Activated CD8-positive, alpha-beta memory T cell treated with anti-CD3 and anti-CD28 coated beads for 4 hours (primary cell): ENCODE results near the gene PIK3CG.
"Not testable (repeated sequence)": the region's sequence is repeated elsewhere in the genome, so short reads cannot be mapped to it uniquely, and the experiment has no call there.

Source experiments
- DNase-seq, 2 donors: peaks; one replicate each; pipeline ENCODE4 v3.0.0-alpha.2; 2020; ENCODE audit warnings: low read depth in 2 of 2

Gene PIK3CG

DNA sequence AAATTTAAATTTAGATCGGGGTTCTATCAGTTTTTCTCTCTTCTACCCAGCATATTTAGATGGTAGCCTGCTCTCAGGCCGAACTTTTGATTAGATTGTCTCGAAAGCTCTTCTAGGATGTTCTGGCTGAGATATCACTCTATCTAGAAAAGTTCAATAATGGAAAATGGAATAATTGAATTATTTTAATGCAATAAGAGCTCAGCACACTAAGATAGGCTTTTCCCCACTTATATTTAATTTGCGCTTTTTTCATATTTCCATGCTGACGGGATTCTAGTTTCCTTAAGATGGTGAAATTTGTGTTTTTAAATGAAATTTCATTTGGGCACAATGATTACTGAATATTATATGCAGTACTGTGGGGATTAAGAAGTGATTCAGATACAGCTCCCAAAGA, 73.7 kb downstream of the PIK3CG start:
- DNase-seq: no peak

- DNase-seq: no peak
Measured at GRCh38 chr7:106944035-106944665, 79.1 kb downstream of the PIK3CG start.

DNA sequence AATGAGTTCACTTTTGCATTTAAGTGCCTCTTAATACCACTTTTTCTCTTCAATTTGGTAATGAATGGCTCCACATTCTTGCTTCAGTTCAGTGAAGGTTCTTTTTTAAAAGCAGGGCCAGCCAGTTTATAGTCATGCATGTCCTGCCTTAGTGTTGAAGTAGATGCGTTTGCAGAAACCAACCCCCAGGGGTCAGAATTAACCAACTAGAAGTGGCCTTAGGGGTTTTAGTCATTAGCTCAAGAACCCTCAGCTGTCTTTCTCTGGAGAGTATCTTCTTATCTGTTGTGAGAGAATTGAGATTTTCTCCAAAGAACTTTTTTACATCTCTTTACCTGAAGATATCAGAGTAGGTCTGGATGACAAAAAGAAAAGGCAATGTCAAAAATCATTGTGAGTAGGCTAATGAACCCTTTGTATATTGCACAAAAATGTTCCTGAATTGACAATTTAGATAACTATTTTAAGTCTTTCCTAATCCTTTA, 82.2 kb downstream of the PIK3CG start:
- no peak for DNase-seq

GRCh38 chr7:106952001-106952657, 87.0 kb downstream of the PIK3CG start:
- DNase-seq: no peak

DNA sequence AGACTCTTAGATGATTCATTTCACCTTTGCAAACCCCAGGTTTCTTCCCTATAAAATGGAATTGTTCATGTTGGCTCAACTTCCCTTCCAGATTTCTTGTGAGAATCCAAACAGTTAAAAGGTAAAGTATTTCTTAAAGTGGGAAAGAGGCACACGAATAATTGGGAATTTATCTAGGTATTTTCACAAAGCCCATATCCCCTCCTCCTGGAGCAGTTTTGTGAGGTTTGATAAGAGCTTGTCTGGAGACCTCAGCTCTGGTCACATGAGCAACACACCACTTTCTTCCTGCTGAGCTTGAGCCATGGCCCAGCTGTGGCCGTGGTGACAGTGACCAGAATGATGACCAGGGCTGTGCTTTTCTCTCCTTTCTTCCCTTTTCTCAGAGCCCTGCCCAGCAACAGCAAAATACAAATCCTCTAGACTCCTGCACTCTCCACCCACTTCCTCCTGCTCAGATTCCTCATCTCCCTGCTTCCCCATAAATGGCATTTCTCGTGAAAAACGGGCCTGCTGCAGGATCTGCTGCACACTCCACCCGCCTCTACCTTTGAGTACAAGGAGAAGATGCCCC, 87.7 kb downstream of the PIK3CG start:
- DNase-seq: no peak

DNA sequence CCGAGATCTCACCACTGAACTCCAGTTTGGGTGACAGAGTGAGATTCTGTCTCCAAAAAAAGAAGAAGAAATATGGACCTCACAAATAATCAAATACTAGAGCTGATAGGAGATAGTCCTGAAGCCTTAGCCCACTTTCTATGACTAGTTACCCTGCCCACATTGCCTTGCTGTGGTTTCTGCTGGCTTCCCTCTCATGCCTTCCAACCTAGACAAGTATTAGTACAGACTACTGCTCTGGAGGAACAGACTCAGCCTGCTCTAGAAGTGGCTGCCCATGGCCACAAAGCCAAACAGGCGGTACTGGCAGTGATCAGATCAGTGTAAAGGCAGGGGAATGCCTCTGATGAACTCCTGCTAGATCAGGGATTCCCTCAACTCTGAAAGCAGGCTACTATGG, 89.8 kb downstream of the PIK3CG start:
- no peak for DNase-seq

GRCh38 chr7:106955857-106956256, 90.8 kb downstream of the PIK3CG start:
- not testable (repeated sequence) for DNase-seq
